IMR-90 (cell line): Measurements from ENCODE around the gene WNT11.

Experiments
- BHLHE40 ChIP-seq: fragments of 150-350 bp; IDR thresholded peaks from 2 replicates; pipeline ENCODE4 v1.6.1; 2016; ENCODE audit warnings: mild to moderate bottlenecking, low read depth, low read length
- CEBPB ChIP-seq: IDR thresholded peaks from 2 replicates; pipeline ENCODE4 v1.6.1; 2012; ENCODE audit warnings: low read depth, low read length, improper control_type of control experiment
- CHD1 ChIP-seq: IDR thresholded peaks from 2 replicates; pipeline ENCODE4 v1.6.1; 2012; ENCODE audit warnings: low read depth, low read length, improper control_type of control experiment
- FOS ChIP-seq: fragments of 150-350 bp; IDR thresholded peaks from 2 replicates; pipeline ENCODE4 v1.6.1; 2016; ENCODE audit warnings: low read depth, low read length
- MAZ ChIP-seq: IDR thresholded peaks from 2 replicates; pipeline ENCODE4 v1.6.1; 2012; ENCODE audit warnings: low read depth, mild to moderate bottlenecking, low read length, improper control_type of control experiment, moderate library complexity, borderline replicate concordance
- MXI1 ChIP-seq: IDR thresholded peaks from 2 replicates; pipeline ENCODE4 v1.6.1; 2012; ENCODE audit warnings: low read depth, mild to moderate bottlenecking, low read length, moderate library complexity, borderline replicate concordance
- NFE2L2 ChIP-seq: fragments of 150-350 bp; IDR thresholded peaks from 2 replicates; pipeline ENCODE4 v1.6.1; 2016; ENCODE audit warnings: low read depth, mild to moderate bottlenecking, low read length
- POLR2A ChIP-seq: IDR thresholded peaks from 2 replicates; pipeline ENCODE4 v1.6.1; 2012; ENCODE audit warnings: mild to moderate bottlenecking, low read depth, low read length
- RAD21 ChIP-seq: IDR thresholded peaks from 2 replicates; pipeline ENCODE4 v1.6.1; 2012; ENCODE audit warnings: low read length, improper control_type of control experiment
- RFX5 ChIP-seq: IDR thresholded peaks from 2 replicates; pipeline ENCODE4 v1.8.0; 2012; ENCODE audit warnings: low read depth, mild to moderate bottlenecking, low read length, moderate library complexity
- SMC3 ChIP-seq: fragments of 150-350 bp; IDR thresholded peaks from 2 replicates; pipeline ENCODE4 v1.6.1; 2016; ENCODE audit warnings: low read depth, mild to moderate bottlenecking, antibody characterized with exemption, low read length, moderate library complexity
- TF ChIP-seq, protein P1 (sequence below): conservative IDR thresholded peaks from 2 replicates; pipeline ENCODE4 v1.5.1; 2012; ENCODE audit warnings: mild to moderate bottlenecking, low read depth, low read length, improper control_type of control experiment
- TF ChIP-seq, protein P2 (sequence below): fragments of 150-350 bp; IDR thresholded peaks from 2 replicates; pipeline ENCODE4 v1.6.1; 2017; ENCODE audit warnings: mild to moderate bottlenecking, antibody characterized with exemption, low read length, low read depth
- TF ChIP-seq, protein P3 (sequence below): fragments of 150-350 bp; IDR thresholded peaks from 2 replicates; pipeline ENCODE4 v1.6.1; 2016; ENCODE audit warnings: low read depth, mild to moderate bottlenecking, low read length, moderate library complexity, borderline replicate concordance

DNA sequence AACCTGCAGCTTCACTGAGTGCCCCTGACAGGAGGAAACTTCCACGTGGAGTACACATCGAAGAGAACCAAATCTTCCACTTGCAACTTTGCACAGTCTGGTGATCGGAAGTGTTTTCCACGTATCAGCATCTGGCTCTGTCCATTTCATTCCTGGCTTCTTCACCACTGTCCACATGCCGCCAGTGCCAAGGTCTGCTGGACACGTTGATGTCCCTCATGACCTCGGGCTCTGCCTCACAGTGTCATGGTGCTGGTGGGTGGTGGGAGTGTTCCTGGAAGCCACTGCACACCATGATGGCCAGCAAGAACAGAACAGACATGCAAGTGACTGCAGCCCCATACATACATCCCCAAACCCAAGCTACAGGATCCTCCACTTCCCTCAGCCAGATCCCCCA is 48.4 kb downstream of the WNT11 start:
- TF ChIP-seq, protein P1, sequence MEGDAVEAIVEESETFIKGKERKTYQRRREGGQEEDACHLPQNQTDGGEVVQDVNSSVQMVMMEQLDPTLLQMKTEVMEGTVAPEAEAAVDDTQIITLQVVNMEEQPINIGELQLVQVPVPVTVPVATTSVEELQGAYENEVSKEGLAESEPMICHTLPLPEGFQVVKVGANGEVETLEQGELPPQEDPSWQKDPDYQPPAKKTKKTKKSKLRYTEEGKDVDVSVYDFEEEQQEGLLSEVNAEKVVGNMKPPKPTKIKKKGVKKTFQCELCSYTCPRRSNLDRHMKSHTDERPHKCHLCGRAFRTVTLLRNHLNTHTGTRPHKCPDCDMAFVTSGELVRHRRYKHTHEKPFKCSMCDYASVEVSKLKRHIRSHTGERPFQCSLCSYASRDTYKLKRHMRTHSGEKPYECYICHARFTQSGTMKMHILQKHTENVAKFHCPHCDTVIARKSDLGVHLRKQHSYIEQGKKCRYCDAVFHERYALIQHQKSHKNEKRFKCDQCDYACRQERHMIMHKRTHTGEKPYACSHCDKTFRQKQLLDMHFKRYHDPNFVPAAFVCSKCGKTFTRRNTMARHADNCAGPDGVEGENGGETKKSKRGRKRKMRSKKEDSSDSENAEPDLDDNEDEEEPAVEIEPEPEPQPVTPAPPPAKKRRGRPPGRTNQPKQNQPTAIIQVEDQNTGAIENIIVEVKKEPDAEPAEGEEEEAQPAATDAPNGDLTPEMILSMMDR, result no peak
- TF ChIP-seq MXI1, result no peak
- TF ChIP-seq POLR2A, result no peak
- TF ChIP-seq CEBPB, result no peak
- no peak for TF ChIP-seq NFE2L2
- TF ChIP-seq BHLHE40, result no peak
- no peak for TF ChIP-seq MAZ
- TF ChIP-seq, protein P2, sequence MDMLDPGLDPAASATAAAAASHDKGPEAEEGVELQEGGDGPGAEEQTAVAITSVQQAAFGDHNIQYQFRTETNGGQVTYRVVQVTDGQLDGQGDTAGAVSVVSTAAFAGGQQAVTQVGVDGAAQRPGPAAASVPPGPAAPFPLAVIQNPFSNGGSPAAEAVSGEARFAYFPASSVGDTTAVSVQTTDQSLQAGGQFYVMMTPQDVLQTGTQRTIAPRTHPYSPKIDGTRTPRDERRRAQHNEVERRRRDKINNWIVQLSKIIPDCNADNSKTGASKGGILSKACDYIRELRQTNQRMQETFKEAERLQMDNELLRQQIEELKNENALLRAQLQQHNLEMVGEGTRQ, result no peak
- TF ChIP-seq RAD21, result no peak
- TF ChIP-seq CHD1, result no peak
- no peak for TF ChIP-seq SMC3
- TF ChIP-seq RFX5, result no peak
- TF ChIP-seq FOS, result no peak
- TF ChIP-seq, protein P3, sequence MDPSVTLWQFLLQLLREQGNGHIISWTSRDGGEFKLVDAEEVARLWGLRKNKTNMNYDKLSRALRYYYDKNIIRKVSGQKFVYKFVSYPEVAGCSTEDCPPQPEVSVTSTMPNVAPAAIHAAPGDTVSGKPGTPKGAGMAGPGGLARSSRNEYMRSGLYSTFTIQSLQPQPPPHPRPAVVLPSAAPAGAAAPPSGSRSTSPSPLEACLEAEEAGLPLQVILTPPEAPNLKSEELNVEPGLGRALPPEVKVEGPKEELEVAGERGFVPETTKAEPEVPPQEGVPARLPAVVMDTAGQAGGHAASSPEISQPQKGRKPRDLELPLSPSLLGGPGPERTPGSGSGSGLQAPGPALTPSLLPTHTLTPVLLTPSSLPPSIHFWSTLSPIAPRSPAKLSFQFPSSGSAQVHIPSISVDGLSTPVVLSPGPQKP, result no peak
